Medulla oblongata (tissue), 1 donor: ENCODE measurements around the gene OR9G1.
"Not testable (repeated sequence)": the region's sequence is repeated elsewhere in the genome, so short reads cannot be mapped to it uniquely, and the experiment has no call there.

Source experiments
- DNase-seq: peaks from one replicate; pipeline ENCODE4 v3.0.0-alpha.2; 2015; ENCODE audit errors: extremely low spot score

The OR9G1 gene

GRCh38 chr11:56698795-56699194 lies at the start of gene OR9G1:
Gene OR9G1, plus strand, starts transcription at chr11:56699095. Its CDS starts 1,293 bp downstream, at chr11:56700388.
- no peak for DNase-seq

GRCh38 chr11:56659755-56660154 lies 39.1 kb upstream of the OR9G1 start:
- DNase-seq, result no peak

GRCh38 chr11:56663386-56663785 lies 35.5 kb upstream of the OR9G1 start, which contains the start of gene OR5AR1:
Gene OR5AR1, plus strand, starts transcription at chr11:56663686. Its CDS starts 0 bp downstream, at chr11:56663686.
- no peak for DNase-seq

- no peak for DNase-seq
Measured at GRCh38 chr11:56670984-56671383, 27.9 kb upstream of the OR9G1 start.

- DNase-seq, result no peak
Measured at GRCh38 chr11:56688554-56689100, 10.3 kb upstream of the OR9G1 start.

- DNase-seq, result not testable (repeated sequence)
Measured at GRCh38 chr11:56691179-56691578, 7.7 kb upstream of the OR9G1 start.

- no peak for DNase-seq
Measured at GRCh38 chr11:56693428-56693827, 5.5 kb upstream of the OR9G1 start.

- no peak for DNase-seq
Measured at GRCh38 chr11:56700242-56700913, 1.5 kb downstream of the OR9G1 start.

GRCh38 chr11:56700914-56701485 lies 2.1 kb downstream of the OR9G1 start:
- DNase-seq, result no peak

GRCh38 chr11:56705784-56706396 lies 7.0 kb downstream of the OR9G1 start:
- DNase-seq, result no peak

GRCh38 chr11:56706486-56706885 lies 7.6 kb downstream of the OR9G1 start:
- DNase-seq, result no peak

- DNase-seq, result no peak
Measured at GRCh38 chr11:56714206-56714605, 15.3 kb downstream of the OR9G1 start.

- DNase-seq, result no peak
Measured at GRCh38 chr11:56716379-56716854, 17.5 kb downstream of the OR9G1 start.

GRCh38 chr11:56720513-56720912 lies 21.6 kb downstream of the OR9G1 start:
- DNase-seq, result no peak

- no peak for DNase-seq
Measured at GRCh38 chr11:56740107-56740506, 41.2 kb downstream of the OR9G1 start.

- no peak for DNase-seq
Measured at GRCh38 chr11:56740886-56741285, 42.0 kb downstream of the OR9G1 start.

- DNase-seq, result no peak
Measured at GRCh38 chr11:56748597-56748996, 49.7 kb downstream of the OR9G1 start, which contains the start of gene OR9G4. Gene OR9G4, minus strand, starts transcription at chr11:56748697. Its CDS starts 4,931 bp downstream, at chr11:56743766.

GRCh38 chr11:56750190-56750589 lies 51.3 kb downstream of the OR9G1 start:
- no peak for DNase-seq

- no peak for DNase-seq
Measured at GRCh38 chr11:56751480-56751879, 52.6 kb downstream of the OR9G1 start.
